ENCODE results near the gene F9. TPM values are rescaled to one million over a fixed set of nuclear protein-coding genes. Genes with fewer than 3 reads are reported as not detected.
"Not testable (repeated sequence)": the region's sequence is repeated elsewhere in the genome, so short reads cannot be mapped to it uniquely, and the experiment has no call there.

The F9 gene
- not detected in 2 replicates for total RNA-seq (2014; rRNA removed; shearing (Covaris generic); ENCODE audit: low replicate concordance)

DNA sequence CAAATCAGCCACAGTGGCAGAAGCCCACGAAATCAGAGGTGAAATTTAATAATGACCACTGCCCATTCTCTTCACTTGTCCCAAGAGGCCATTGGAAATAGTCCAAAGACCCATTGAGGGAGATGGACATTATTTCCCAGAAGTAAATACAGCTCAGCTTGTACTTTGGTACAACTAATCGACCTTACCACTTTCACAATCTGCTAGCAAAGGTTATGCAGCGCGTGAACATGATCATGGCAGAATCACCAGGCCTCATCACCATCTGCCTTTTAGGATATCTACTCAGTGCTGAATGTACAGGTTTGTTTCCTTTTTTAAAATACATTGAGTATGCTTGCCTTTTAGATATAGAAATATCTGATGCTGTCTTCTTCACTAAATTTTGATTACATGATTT, at the start of gene F9:
F9 (plus strand) TSS at position 190 of the 400 bp plus-strand sequence; CDS start at position 216, 26 bp downstream.
- no peaks in the 10 kb centered on the region for H3K27me3 ChIP-seq
- DNase-seq: no peak
- H3K36me3 ChIP-seq: no peaks in the 10 kb centered on the region
- H3K9me3 ChIP-seq: no peaks in the 10 kb centered on the region
- H3K4me3 ChIP-seq: no peak within 1 kb of the TSS

DNA sequence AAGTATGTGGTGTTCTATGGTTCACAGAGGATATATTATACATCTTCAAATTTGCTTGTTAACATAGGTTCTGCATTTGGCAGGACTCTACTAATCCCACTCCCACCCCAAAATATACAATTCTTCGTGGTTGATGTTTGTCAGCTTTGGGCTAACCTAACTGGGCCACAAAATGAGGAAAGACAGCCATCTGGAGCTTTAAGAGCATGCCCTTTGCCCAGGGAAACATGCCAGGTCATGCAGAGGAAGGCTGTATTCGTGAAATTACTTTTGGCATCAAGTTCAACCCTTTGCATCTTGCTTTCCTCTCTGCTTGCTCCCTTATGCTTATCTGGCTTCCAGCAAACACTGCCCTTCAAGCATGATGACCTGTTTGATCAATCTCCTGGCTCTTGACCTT, 46.8 kb upstream of the F9 start:
- Histone ChIP-seq H3K36me3 (no peaks in the 10 kb centered on the region), H3K27me3 (no peaks in the 10 kb centered on the region), H3K9me3 (no peaks in the 10 kb centered on the region), H3K4me3 (no peak overlapping the region)
- no peak for DNase-seq

DNA sequence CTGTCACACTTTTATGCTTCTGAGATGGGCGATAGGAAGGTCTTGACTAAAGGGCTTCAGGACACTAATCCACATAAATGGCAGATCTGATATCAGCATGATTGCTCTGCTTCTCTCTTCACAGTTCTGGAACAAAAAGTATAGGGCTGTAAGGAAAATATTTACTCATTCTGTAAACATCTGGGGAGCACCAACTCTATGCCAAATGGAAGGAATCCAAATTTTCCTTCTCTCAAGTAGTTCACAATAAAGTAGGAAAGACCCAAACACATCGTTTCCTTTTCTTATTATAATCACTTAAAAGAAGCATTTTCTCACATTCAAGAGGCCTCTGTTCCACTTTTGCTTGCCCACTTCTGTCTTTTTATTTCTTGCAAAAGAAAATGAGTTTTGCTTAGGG, 45.9 kb upstream of the F9 start:
- Histone ChIP-seq H3K4me3 (no peak overlapping the region), H3K27me3 (no peaks in the 10 kb centered on the region), H3K9me3 (no peaks in the 10 kb centered on the region), H3K36me3 (no peaks in the 10 kb centered on the region)
- no peak for DNase-seq

GRCh38 chrX:139495324-139495723, 35.2 kb upstream of the F9 start:
- Histone ChIP-seq H3K4me3 (no peak overlapping the region), H3K9me3 (no peaks in the 10 kb centered on the region), H3K36me3 (no peaks in the 10 kb centered on the region), H3K27me3 (no peaks in the 10 kb centered on the region)
- DNase-seq: no peak

- no peaks in the 10 kb centered on the region for H3K27me3 ChIP-seq
Observed at GRCh38 chrX:139506333-139506732, 24.2 kb upstream of the F9 start.

DNA sequence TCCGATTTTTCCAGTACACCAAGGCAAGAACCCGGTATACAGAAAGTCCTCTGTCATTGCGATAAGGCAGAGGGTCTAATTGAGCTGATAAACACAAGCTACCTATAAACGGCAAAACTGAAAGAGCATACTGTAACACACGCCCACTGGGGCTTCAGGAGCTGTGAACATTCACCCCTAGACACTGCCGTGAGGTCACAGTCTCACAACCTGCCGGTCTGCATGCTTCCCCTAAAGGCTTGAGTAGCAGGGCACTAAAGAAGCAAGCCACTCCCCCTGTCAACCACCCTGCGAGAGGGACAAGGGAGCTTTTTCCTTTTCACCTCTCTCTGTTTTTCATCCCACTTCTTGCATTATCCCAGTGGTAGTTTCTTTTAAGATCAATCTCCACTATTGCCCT, 22.4 kb upstream of the F9 start:
- no peaks in the 10 kb centered on the region for H3K36me3 ChIP-seq

More at GRCh38 chrX:139506333-139506732, 24.2 kb upstream of the F9 start:
- Histone ChIP-seq H3K36me3 (no peaks in the 10 kb centered on the region), H3K9me3 (no peaks in the 10 kb centered on the region), H3K4me3 (no peak overlapping the region)
- DNase-seq: no peak

GRCh38 chrX:139518475-139518874, 12.1 kb upstream of the F9 start:
- DNase-seq: no peak
- Histone ChIP-seq H3K4me3 (no peak overlapping the region), H3K9me3 (no peaks in the 10 kb centered on the region), H3K36me3 (no peaks in the 10 kb centered on the region), H3K27me3 (no peaks in the 10 kb centered on the region)

More for the DNA sequence above, 22.4 kb upstream of the F9 start:
- Histone ChIP-seq H3K9me3 (no peaks in the 10 kb centered on the region), H3K4me3 (no peak overlapping the region), H3K27me3 (no peaks in the 10 kb centered on the region)
- DNase-seq: no peak

- H3K4me3 ChIP-seq, DNase-seq, H3K9me3 ChIP-seq, H3K36me3 ChIP-seq, H3K27me3 ChIP-seq: not testable (repeated sequence)
Observed at GRCh38 chrX:139528829-139529228, 1.7 kb upstream of the F9 start.

DNA sequence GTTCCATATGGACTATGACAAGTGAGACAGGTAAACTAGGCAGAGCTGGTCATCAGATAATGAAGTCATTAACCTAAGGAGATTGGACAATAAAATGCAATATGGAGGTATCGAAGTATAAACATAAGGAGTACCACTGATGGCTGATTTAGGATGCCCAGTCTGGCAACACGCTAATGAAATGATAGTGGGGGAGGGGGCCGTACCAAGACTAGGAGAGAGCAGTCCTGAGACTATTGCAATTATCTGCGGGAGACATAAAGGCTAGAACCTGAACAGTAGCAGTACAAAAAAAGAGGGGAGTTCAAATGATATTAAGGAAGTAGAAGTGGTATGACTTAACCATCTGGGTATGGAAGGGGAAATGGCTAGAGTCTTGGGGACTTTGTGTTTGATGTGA, 2.3 kb downstream of the F9 start:
- Histone ChIP-seq H3K9me3 (no peaks in the 10 kb centered on the region), H3K4me3 (no peak overlapping the region), H3K36me3 (no peaks in the 10 kb centered on the region), H3K27me3 (no peaks in the 10 kb centered on the region)
- no peak for DNase-seq

GRCh38 chrX:139533444-139533843, 2.9 kb downstream of the F9 start:
- Histone ChIP-seq H3K27me3 (no peaks in the 10 kb centered on the region), H3K4me3 (no peak overlapping the region), H3K36me3 (no peaks in the 10 kb centered on the region), H3K9me3 (no peaks in the 10 kb centered on the region)
- no peak for DNase-seq

- Histone ChIP-seq H3K27me3 (no peaks in the 10 kb centered on the region), H3K9me3 (no peaks in the 10 kb centered on the region), H3K36me3 (no peaks in the 10 kb centered on the region), H3K4me3 (no peak overlapping the region)
- DNase-seq: no peak
Observed at GRCh38 chrX:139538907-139539790, 8.6 kb downstream of the F9 start.

- Histone ChIP-seq H3K27me3 (no peaks in the 10 kb centered on the region), H3K4me3 (no peak overlapping the region), H3K9me3 (no peaks in the 10 kb centered on the region), H3K36me3 (no peaks in the 10 kb centered on the region)
- no peak for DNase-seq
Observed at GRCh38 chrX:139542652-139543051, 12.1 kb downstream of the F9 start.

DNA sequence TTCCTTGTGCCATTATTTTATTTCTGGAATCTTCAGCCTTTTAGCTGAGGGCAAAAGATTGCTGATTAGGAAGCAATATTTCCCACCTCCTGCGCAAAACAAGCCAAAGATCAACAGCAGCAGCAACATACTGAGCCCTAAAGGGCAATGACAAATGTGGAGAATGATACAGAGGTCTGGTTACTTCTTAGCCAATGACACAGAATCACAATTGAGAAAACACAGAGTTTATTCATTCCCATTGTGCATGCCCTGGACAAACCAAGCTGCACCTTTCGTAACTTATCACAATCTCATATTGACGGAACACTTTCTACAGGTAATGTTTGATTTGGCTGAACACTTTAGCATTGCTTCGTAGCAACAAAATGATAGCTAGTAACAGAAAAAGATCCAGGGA, 13.4 kb downstream of the F9 start:
- no peak for DNase-seq
- no peaks in the 10 kb centered on the region for H3K9me3 ChIP-seq
- no peak overlapping the region for H3K4me3 ChIP-seq
- H3K36me3 ChIP-seq: no peaks in the 10 kb centered on the region
- H3K27me3 ChIP-seq: no peaks in the 10 kb centered on the region

GRCh38 chrX:139544591-139544990, 14.1 kb downstream of the F9 start:
- Histone ChIP-seq H3K36me3 (no peaks in the 10 kb centered on the region), H3K4me3 (no peak overlapping the region), H3K27me3 (no peaks in the 10 kb centered on the region), H3K9me3 (no peaks in the 10 kb centered on the region)
- DNase-seq: no peak

GRCh38 chrX:139554376-139554775, 23.8 kb downstream of the F9 start:
- Histone ChIP-seq H3K27me3 (no peaks in the 10 kb centered on the region), H3K9me3 (no peaks in the 10 kb centered on the region), H3K4me3 (no peak overlapping the region), H3K36me3 (no peaks in the 10 kb centered on the region)
- no peak for DNase-seq

GRCh38 chrX:139554991-139555675, 24.6 kb downstream of the F9 start:
- no peak for DNase-seq
- H3K27me3 ChIP-seq: no peaks in the 10 kb centered on the region
- no peaks in the 10 kb centered on the region for H3K36me3 ChIP-seq
- no peak overlapping the region for H3K4me3 ChIP-seq
- H3K9me3 ChIP-seq: no peaks in the 10 kb centered on the region

DNA sequence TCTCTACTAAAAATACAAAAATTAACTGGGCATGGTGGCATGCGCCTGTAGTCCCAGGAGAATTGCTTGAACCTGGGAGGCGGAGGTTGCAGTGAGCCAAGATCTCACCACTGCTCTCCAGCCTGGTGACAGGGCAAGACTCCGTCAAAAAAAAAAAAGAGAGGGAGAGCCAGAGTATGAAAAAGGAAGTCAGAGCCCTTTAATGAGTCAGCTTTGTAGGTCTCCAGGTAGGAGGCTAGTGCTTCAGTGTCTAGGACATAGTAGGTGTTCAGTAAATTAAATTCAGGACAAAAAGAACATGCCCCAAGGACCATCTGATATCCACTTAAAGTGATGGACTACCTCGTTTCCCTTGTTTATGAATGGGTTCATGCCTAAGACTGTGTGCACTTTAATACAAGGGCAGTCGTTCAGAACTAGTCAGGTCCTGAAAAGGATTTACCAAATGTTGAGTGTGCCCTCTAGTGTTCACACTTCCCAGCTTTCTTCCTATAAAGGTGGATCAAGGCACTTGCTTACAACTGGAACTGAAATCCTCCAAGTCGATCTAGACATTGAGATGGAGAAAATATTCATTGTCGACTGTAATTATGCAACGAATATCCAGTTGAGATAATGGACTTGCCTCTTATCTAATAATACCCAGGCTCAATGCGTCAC, 29.0 kb downstream of the F9 start:
- DNase-seq: no peak
- Histone ChIP-seq H3K9me3 (no peaks in the 10 kb centered on the region), H3K4me3 (no peak overlapping the region), H3K36me3 (no peaks in the 10 kb centered on the region), H3K27me3 (no peaks in the 10 kb centered on the region)

Measured in MG63 (cell line).